Stomach smooth muscle (tissue), 2 donors: ENCODE measurements around the gene WRNIP1.

Source experiments
- H3K27ac ChIP-seq: one replicate; pipeline ENCODE4 v1.7.0; 2013; ENCODE audit warnings: mild to moderate bottlenecking, low read length, inconsistent platforms
- H3K27me3 ChIP-seq, 2 donors: one replicate each; pipeline ENCODE4 v1.7.0; 2013; ENCODE audit warnings: low read length in 2 of 2; ENCODE audit not compliant: insufficient read depth in 2 of 2, control insufficient read depth in 1 of 2
- H3K36me3 ChIP-seq, 2 donors: one replicate each; pipeline ENCODE4 v1.7.0; 2013; ENCODE audit warnings: low read length in 2 of 2; ENCODE audit not compliant: control insufficient read depth in 2 of 2, insufficient read depth in 2 of 2
- H3K4me1 ChIP-seq: one replicate; pipeline ENCODE4 v1.7.0; 2013; ENCODE audit warnings: low read length; ENCODE audit not compliant: control insufficient read depth, insufficient read depth
- H3K4me3 ChIP-seq, 2 donors: one replicate each; pipeline ENCODE4 v1.7.0; 2013; ENCODE audit warnings: low read length in 2 of 2
- H3K9ac ChIP-seq, 2 donors: one replicate each; pipeline ENCODE4 v1.7.0; 2013; ENCODE audit warnings: low read length in 2 of 2, mild to moderate bottlenecking in 1 of 2
- H3K9me3 ChIP-seq, 2 donors: one replicate each; pipeline ENCODE4 v1.7.0; 2013; ENCODE audit warnings: low read length in 2 of 2; ENCODE audit not compliant: control insufficient read depth in 2 of 2
- donor health status: healthy.
- donor health status: Pancreatic carcinoma.

The WRNIP1 gene

GRCh38 chr6:2765166-2765895 lies at the start of gene WRNIP1:
Gene WRNIP1 (plus strand): TSS chr6:2765393. CDS start chr6:2765623, 230 bp downstream.
- Histone ChIP-seq H3K4me3 (peak within 1 kb of the TSS; percentile 84 to 93), H3K27me3 (no peaks in the 10 kb centered on the region), H3K9ac (peak within 1 kb of the TSS; percentile 81 to 89), H3K4me1 (peaks cover 29% of the 10 kb centered on the region), H3K9me3 (no peaks in the 10 kb centered on the region), H3K27ac (peak within 1 kb of the TSS; percentile 88), H3K36me3 (peaks cover 0 to 2% of the 10 kb centered on the region in 2 donors)

- Histone ChIP-seq H3K4me3 (no peak overlapping the region), H3K27ac (peak overlapping the region; percentile 60), H3K4me1 (peaks cover 18% of the 10 kb centered on the region), H3K9me3 (peaks cover 2 to 3% of the 10 kb centered on the region in 2 donors), H3K27me3 (no peaks in the 10 kb centered on the region), H3K36me3 (no peaks in the 10 kb centered on the region), H3K9ac (no peak overlapping the region)
These were observed 49.5 kb upstream of the WRNIP1 start for GRCh38 chr6:2715737-2716136.

GRCh38 chr6:2716936-2717700 lies 48.1 kb upstream of the WRNIP1 start:
- Histone ChIP-seq H3K27ac (no peak overlapping the region), H3K36me3 (no peaks in the 10 kb centered on the region), H3K9ac (no peak overlapping the region), H3K4me1 (peaks cover 18% of the 10 kb centered on the region), H3K27me3 (no peaks in the 10 kb centered on the region), H3K9me3 (no peaks in the 10 kb centered on the region), H3K4me3 (no peak overlapping the region)

- no peak overlapping the region for H3K27ac ChIP-seq
- H3K4me1 ChIP-seq, result peaks cover 14% of the 10 kb centered on the region
- H3K36me3 ChIP-seq, result no peaks in the 10 kb centered on the region
- H3K9me3 ChIP-seq, result no peaks in the 10 kb centered on the region
- no peak overlapping the region for H3K4me3 ChIP-seq
- no peaks in the 10 kb centered on the region for H3K27me3 ChIP-seq
- H3K9ac ChIP-seq, result no peak overlapping the region
These were observed 46.7 kb upstream of the WRNIP1 start for GRCh38 chr6:2718334-2719092.

- H3K36me3 ChIP-seq, result no peaks in the 10 kb centered on the region
- H3K27ac ChIP-seq, result no peak overlapping the region
- no peaks in the 10 kb centered on the region for H3K9me3 ChIP-seq
- H3K9ac ChIP-seq, result no peak overlapping the region
- H3K4me1 ChIP-seq, result peaks cover 8% of the 10 kb centered on the region
- H3K4me3 ChIP-seq, result no peak overlapping the region
- H3K27me3 ChIP-seq, result no peaks in the 10 kb centered on the region
These were observed 46.1 kb upstream of the WRNIP1 start for GRCh38 chr6:2719093-2719455.

- no peaks in the 10 kb centered on the region for H3K27me3 ChIP-seq
- no peaks in the 10 kb centered on the region for H3K9me3 ChIP-seq
- no peak overlapping the region for H3K9ac ChIP-seq
- no peak overlapping the region for H3K4me3 ChIP-seq
- H3K36me3 ChIP-seq, result no peaks in the 10 kb centered on the region
- no peak overlapping the region for H3K27ac ChIP-seq
- peaks cover 2% of the 10 kb centered on the region for H3K4me1 ChIP-seq
These were observed 44.0 kb upstream of the WRNIP1 start for GRCh38 chr6:2721219-2721618.

- Histone ChIP-seq H3K9ac (no peak overlapping the region), H3K27ac (peak overlapping the region; percentile 6), H3K9me3 (no peaks in the 10 kb centered on the region), H3K27me3 (no peaks in the 10 kb centered on the region), H3K4me3 (no peak overlapping the region), H3K36me3 (no peaks in the 10 kb centered on the region), H3K4me1 (peaks cover 12% of the 10 kb centered on the region)
These were observed 39.7 kb upstream of the WRNIP1 start for GRCh38 chr6:2725364-2725988.

GRCh38 chr6:2725999-2726567 lies 39.1 kb upstream of the WRNIP1 start:
- H3K9ac ChIP-seq, result no peak overlapping the region
- H3K36me3 ChIP-seq, result no peaks in the 10 kb centered on the region
- peaks cover 12% of the 10 kb centered on the region for H3K4me1 ChIP-seq
- no peaks in the 10 kb centered on the region for H3K27me3 ChIP-seq
- no peak overlapping the region for H3K4me3 ChIP-seq
- peak overlapping the region; percentile 6 for H3K27ac ChIP-seq
- H3K9me3 ChIP-seq, result no peaks in the 10 kb centered on the region

- Histone ChIP-seq H3K4me1 (peaks cover 32% of the 10 kb centered on the region), H3K27me3 (no peaks in the 10 kb centered on the region), H3K27ac (no peak overlapping the region), H3K9me3 (no peaks in the 10 kb centered on the region), H3K4me3 (no peak overlapping the region), H3K9ac (no peak overlapping the region), H3K36me3 (no peaks in the 10 kb centered on the region)
These were observed 35.3 kb upstream of the WRNIP1 start for GRCh38 chr6:2729921-2730320.
